Right hindlimb (tissue), 1 donor: ENCODE results near the gene KNTC1.
"Not testable (repeated sequence)": the region's sequence is repeated elsewhere in the genome, so short reads cannot be mapped to it uniquely, and the experiment has no call there.

Experiments used
- DNase-seq: peaks from one replicate; pipeline ENCODE4 v3.0.0-alpha.2; 2018

The KNTC1 gene

GRCh38 chr12:122563361-122563760 is 36.3 kb downstream of the KNTC1 start:
- no peak for DNase-seq

- not testable (repeated sequence) for DNase-seq
These were observed 39.8 kb downstream of the KNTC1 start for GRCh38 chr12:122566816-122567215.

- DNase-seq, result no peak
These were observed 42.2 kb downstream of the KNTC1 start for GRCh38 chr12:122569288-122569687.

- not testable (repeated sequence) for DNase-seq
These were observed 43.0 kb downstream of the KNTC1 start for GRCh38 chr12:122570006-122570405.

GRCh38 chr12:122571821-122572220 is 44.8 kb downstream of the KNTC1 start:
- no peak for DNase-seq

- not testable (repeated sequence) for DNase-seq
These were observed 56.2 kb downstream of the KNTC1 start for GRCh38 chr12:122583294-122583693.

- no peak for DNase-seq
These were observed 57.3 kb downstream of the KNTC1 start for GRCh38 chr12:122584177-122584863.

GRCh38 chr12:122590990-122591389 is 63.9 kb downstream of the KNTC1 start:
- DNase-seq, result no peak

- DNase-seq, result not testable (repeated sequence)
These were observed 64.9 kb downstream of the KNTC1 start for GRCh38 chr12:122591966-122592365.

GRCh38 chr12:122592543-122592942 is 65.5 kb downstream of the KNTC1 start:
- not testable (repeated sequence) for DNase-seq

GRCh38 chr12:122593910-122594309 is 66.9 kb downstream of the KNTC1 start:
- no peak for DNase-seq

GRCh38 chr12:122596838-122597237 is 69.8 kb downstream of the KNTC1 start:
- no peak for DNase-seq

GRCh38 chr12:122602456-122602855 is 75.4 kb downstream of the KNTC1 start:
- no peak for DNase-seq

- no peak for DNase-seq
These were observed 77.9 kb downstream of the KNTC1 start for GRCh38 chr12:122604993-122605392.

GRCh38 chr12:122609732-122610131 is 82.7 kb downstream of the KNTC1 start:
- DNase-seq, result no peak

- no peak for DNase-seq
These were observed 83.2 kb downstream of the KNTC1 start for GRCh38 chr12:122610207-122610606.

- no peak for DNase-seq
These were observed 83.9 kb downstream of the KNTC1 start for GRCh38 chr12:122610911-122611310.

GRCh38 chr12:122614839-122615238 is 87.8 kb downstream of the KNTC1 start:
- no peak for DNase-seq

GRCh38 chr12:122615780-122616179 is 88.7 kb downstream of the KNTC1 start:
- DNase-seq, result no peak

GRCh38 chr12:122635471-122635870 is 108.4 kb downstream of the KNTC1 start:
- DNase-seq, result no peak

GRCh38 chr12:122643207-122643805 is 116.3 kb downstream of the KNTC1 start:
- DNase-seq, result no peak

- DNase-seq, result no peak
These were observed 119.6 kb downstream of the KNTC1 start for GRCh38 chr12:122646517-122647217.

- no peak for DNase-seq
These were observed 124.6 kb downstream of the KNTC1 start for GRCh38 chr12:122651520-122652224.
